K562 (cell line): ENCODE data around the gene POLR2C. TPM values are rescaled to one million over a fixed set of nuclear protein-coding genes. Genes with fewer than 3 reads are reported as not detected.

Experiments
- BCOR ChIP-seq: fragments of 450-650 bp; IDR thresholded peaks from 2 replicates; pipeline ENCODE4 v1.6.1; 2016
- CBX5 ChIP-seq: IDR thresholded peaks from 2 replicates; pipeline ENCODE4 v1.6.1; 2014; ENCODE audit warnings: low read depth, borderline replicate concordance
- CBX8 ChIP-seq: fragments of 200-600 bp; sonication (generic); IDR thresholded peaks from 2 replicates; pipeline ENCODE4 v1.6.1; 2012; ENCODE audit warnings: borderline replicate concordance, mixed run types, low read depth, mild to moderate bottlenecking, moderate library complexity, mixed read lengths, low read length, control low read depth, inconsistent platforms; ENCODE audit not compliant: poor library complexity, severe bottlenecking; ENCODE audit errors: extremely low read depth
- CHD1 ChIP-seq: fragments of 200-600 bp; sonication (generic); IDR thresholded peaks from one replicate; pipeline ENCODE4 v1.6.1; 2012; ENCODE audit warnings: mild to moderate bottlenecking, moderate library complexity, low read length, inconsistent platforms
- ERF ChIP-seq: fragments of 450-650 bp; formaldehyde crosslinking; IDR thresholded peaks from 2 replicates; pipeline ENCODE4 v1.4.0; 2020; ENCODE audit warnings: mild to moderate bottlenecking, mixed read lengths
- FOS ChIP-seq: IDR thresholded peaks from 3 replicates; pipeline ENCODE4 v1.6.1; 2011; ENCODE audit not compliant: insufficient read length; ENCODE audit errors: extremely low read depth
- FOXK2 ChIP-seq, 2 experiments: fragments of 450-650 bp; IDR thresholded peaks in 1 of 2; conservative IDR thresholded peaks in 1 of 2; 2 replicates each; pipeline ENCODE4 v1.6.1; 2016; ENCODE audit warnings: low read depth in 2 of 2, mild to moderate bottlenecking in 1 of 2
- FOXP1 ChIP-seq: sonication (generic); formaldehyde crosslinking; IDR thresholded peaks from 2 replicates; pipeline ENCODE4 v1.8.0; 2022; ENCODE audit warnings: mild to moderate bottlenecking, missing genetic modification reagents
- HNRNPH1 ChIP-seq: fragments of 200-400 bp; formaldehyde crosslinking; optimal IDR thresholded peaks from 2 replicates; pipeline ENCODE3; 2017; ENCODE audit warnings: low read depth, mild to moderate bottlenecking, low read length, moderate library complexity
- KDM1A ChIP-seq, 2 experiments: fragments of 450-650 bp; IDR thresholded peaks; 2 replicates each; pipeline ENCODE4 v1.6.1; 2016; ENCODE audit warnings: mild to moderate bottlenecking in 2 of 2
- KDM4B ChIP-seq, 2 experiments: fragments of 450-650 bp in 1 of 2; sonication (generic) in 1 of 2; IDR thresholded peaks; 2 replicates each; pipeline ENCODE4 v1.6.1; 2016 to 2017; ENCODE audit warnings: borderline replicate concordance in 2 of 2, antibody characterized with exemption in 1 of 2, low read depth in 1 of 2, mild to moderate bottlenecking in 1 of 2
- KLF10 ChIP-seq: fragments of 250-450 bp; sonication (Bioruptor Pico); IDR thresholded peaks from 2 replicates; pipeline ENCODE4 v1.6.1; 2021; ENCODE audit warnings: matching md5 sums
- MNT ChIP-seq, 2 experiments: fragments of 450-650 bp; conservative IDR thresholded peaks; 2 replicates each; pipeline ENCODE4 v1.6.1; 2017; ENCODE audit warnings: mild to moderate bottlenecking in 2 of 2, moderate library complexity in 2 of 2
- PHTF2 ChIP-seq: fragments of 250-450 bp; sonication (Bioruptor Pico); IDR thresholded peaks from 2 replicates; pipeline ENCODE4 v1.5.0; 2021; ENCODE audit warnings: mild to moderate bottlenecking
- POLR2H ChIP-seq: IDR thresholded peaks from 2 replicates; pipeline ENCODE4 v1.6.1; 2016; ENCODE audit warnings: missing genetic modification characterization, low read depth, mild to moderate bottlenecking, control low read depth, missing compliant biosample characterization, moderate library complexity
- SAFB ChIP-seq: fragments of 200-400 bp; formaldehyde crosslinking; IDR thresholded peaks from 2 replicates; pipeline ENCODE4 v1.6.1; 2017; ENCODE audit warnings: low read depth, low read length, borderline replicate concordance
- SMC3 ChIP-seq: conservative IDR thresholded peaks from 2 replicates; pipeline ENCODE4 v1.6.1; 2011; ENCODE audit warnings: low read depth, low read length, improper control_type of control experiment; ENCODE audit not compliant: insufficient read depth
- STAG1 ChIP-seq: sonication (generic); formaldehyde crosslinking; IDR thresholded peaks from 2 replicates; pipeline ENCODE4 v1.5.0; 2020; ENCODE audit warnings: missing genetic modification reagents, borderline replicate concordance
- STAT6 ChIP-seq: sonication (generic); formaldehyde crosslinking; IDR thresholded peaks from 2 replicates; pipeline ENCODE4 v1.8.1; 2023; ENCODE audit warnings: mild to moderate bottlenecking, missing genetic modification reagents
- TAF7 ChIP-seq: fragments of 450-650 bp; IDR thresholded peaks from 2 replicates; pipeline ENCODE4 v1.6.1; 2016; ENCODE audit warnings: missing genetic modification characterization, missing compliant biosample characterization
- U2AF2 ChIP-seq: fragments of 200-400 bp; formaldehyde crosslinking; optimal IDR thresholded peaks from 2 replicates; pipeline ENCODE3; 2017; ENCODE audit warnings: low read depth, mild to moderate bottlenecking, low read length
- VEZF1 ChIP-seq: fragments of 200-800 bp; sonication (Bioruptor generic); IDR thresholded peaks from 2 replicates; pipeline ENCODE4 v1.6.1; 2017; ENCODE audit warnings: missing genetic modification characterization, missing compliant biosample characterization
- ZNF140 ChIP-seq: fragments of 250-450 bp; sonication (Bioruptor Pico); IDR thresholded peaks from 2 replicates; pipeline ENCODE4 v1.8.0; 2021; ENCODE audit warnings: moderate library complexity, mild to moderate bottlenecking, inconsistent platforms
- ZNF444 ChIP-seq: fragments of 250-450 bp; sonication (Bioruptor Pico); IDR thresholded peaks from 2 replicates; pipeline ENCODE4 v1.4.0; 2020; ENCODE audit warnings: mild to moderate bottlenecking, moderate library complexity
- ZNF561 ChIP-seq: fragments of 450-650 bp; formaldehyde crosslinking; conservative IDR thresholded peaks from 2 replicates; pipeline ENCODE4 v1.4.0; 2020; ENCODE audit warnings: mild to moderate bottlenecking, moderate library complexity
- ZSCAN29 ChIP-seq: fragments of 450-650 bp; IDR thresholded peaks from 2 replicates; pipeline ENCODE4 v1.6.1; 2017
- polyA plus RNA-seq, 8 experiments: library from polyadenylated mRNA; depleted of rRNA in 4 of 8; stranded (reverse) in 5 of 8; unstranded in 3 of 8; fragments of >200 nt; fragmentation: Nextera tagmentation in 2 of 8; fragmentation: Illumina TruSeq in 1 of 8; extraction: Ambion mirVana in 2 of 8; extraction: Trizol in 1 of 8; gene quantifications; 2 replicates each; pipeline versions ENCODE4 v1.2.1 to v1.2.3, GENCODE V29; 2011 to 2014; ENCODE audit warnings: inconsistent platforms in 1 of 8, missing spikeins in 1 of 8
- total RNA-seq, 7 experiments: library from RNA; depleted of rRNA in 6 of 7; stranded (reverse); fragments of >200 nt in 6 of 7; fragmentation: Illumina TruSeq in 2 of 7; extraction: Trizol in 2 of 7; gene quantifications; 2 replicates each; pipeline versions ENCODE4 v1.2.1 to v1.2.3, GENCODE V29; 2011 to 2021; ENCODE audit warnings: low replicate concordance in 1 of 7

POLR2C gene
- total and polyA plus RNA-seq, 9 of the 15 experiments (the other 6 are each of a cell fraction or from before 2014, with no cell fraction given) = 70.3 to 163 (median 92.3) TPM

GRCh38 chr16:57462978-57463362, 491 bp downstream of the POLR2C start (continued):
- TF ChIP-seq STAT6 (CRISPR knock-in tag) (no peak), CBX5 (no peak), VEZF1 (CRISPR knock-in tag) (peak; percentile 20; the same call in 1 of the 2 replicates), ERF (CRISPR knock-in tag) (no peak), POLR2H (tag) (no peak), KDM4B (IDR thresholded peaks at IDR 0.05; ENCODE audit: borderline replicate concordance in 2 of 2, low read depth in 1 of 2) (no peak), MNT (conservative IDR thresholded peaks at IDR 0.05) (no peak), PHTF2 (no peak), CBX8 (no peak), HNRNPH1 (no peak), TAF7 (tag) (no peak), CHD1 (peak; percentile 66), STAG1 (CRISPR knock-in tag) (0 out of 2 replicates have a peak, but pooled peaks have one; percentile 24), KLF10 (CRISPR knock-in tag) (no peak), FOS (no peak), SMC3 (no peak), SAFB (no peak), U2AF2 (no peak), ZNF444 (no peak), ZNF561 (CRISPR knock-in tag) (no peak), BCOR (no peak), KDM1A (IDR thresholded peaks at IDR 0.05) (no peak), FOXP1 (no peak), FOXK2 (conservative IDR thresholded peaks at IDR 0.05 in 1 of 2, IDR thresholded peaks at IDR 0.05 in 1 of 2; ENCODE audit: low read depth in 2 of 2) (no peak), ZNF140 (CRISPR knock-in tag) (no peak), ZSCAN29 (no peak)
